NCI-H446 treated with DMSO at 0.1 percent for 48 hours (cell line): ENCODE data around the gene TJP2.

Source experiments
- DNase-seq: peaks from one replicate; lab custom pipeline; 2025; lab: John Stamatoyannopoulos, UW

The TJP2 gene

DNA sequence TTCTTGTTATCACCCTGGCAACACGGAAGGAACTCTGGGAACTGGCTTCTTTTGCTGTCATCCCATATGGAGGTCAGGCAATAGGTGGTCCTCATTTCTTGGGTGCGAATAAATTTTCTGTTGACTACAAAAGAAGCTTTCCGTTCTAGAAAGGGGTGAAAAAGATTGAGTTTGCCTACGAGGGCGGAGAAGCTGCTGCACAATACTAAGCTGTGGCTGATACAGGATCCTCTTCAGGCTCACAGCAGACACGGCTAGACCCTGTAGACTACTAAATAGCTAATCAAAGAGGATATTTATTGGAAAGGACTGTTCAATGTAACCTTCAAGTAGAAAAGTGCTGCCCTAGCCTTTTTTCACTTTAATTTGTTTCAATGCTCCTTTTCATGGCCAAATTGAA lies 58.1 kb downstream of the TJP2 start:
- no peak for DNase-seq

DNA sequence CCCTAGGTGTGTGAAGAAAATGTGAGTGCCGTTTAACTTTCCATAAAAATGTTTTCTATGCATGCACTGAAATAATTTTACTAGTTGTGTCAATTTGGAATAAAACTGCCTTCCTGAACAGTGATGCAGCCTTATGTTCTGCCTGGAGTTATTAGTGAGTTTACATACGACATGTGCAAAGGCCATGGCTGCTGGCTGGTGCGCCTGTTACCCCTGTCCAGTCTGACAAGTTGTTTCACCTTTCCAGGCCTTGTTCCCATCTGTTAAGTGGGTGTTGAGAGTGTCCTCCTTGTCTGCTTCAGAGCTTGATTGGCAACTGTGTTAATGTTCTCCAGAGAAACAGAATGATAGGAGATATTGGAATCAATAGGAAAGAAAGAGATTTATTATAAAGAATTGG lies 60.6 kb downstream of the TJP2 start:
- DNase-seq, result no peak

DNA sequence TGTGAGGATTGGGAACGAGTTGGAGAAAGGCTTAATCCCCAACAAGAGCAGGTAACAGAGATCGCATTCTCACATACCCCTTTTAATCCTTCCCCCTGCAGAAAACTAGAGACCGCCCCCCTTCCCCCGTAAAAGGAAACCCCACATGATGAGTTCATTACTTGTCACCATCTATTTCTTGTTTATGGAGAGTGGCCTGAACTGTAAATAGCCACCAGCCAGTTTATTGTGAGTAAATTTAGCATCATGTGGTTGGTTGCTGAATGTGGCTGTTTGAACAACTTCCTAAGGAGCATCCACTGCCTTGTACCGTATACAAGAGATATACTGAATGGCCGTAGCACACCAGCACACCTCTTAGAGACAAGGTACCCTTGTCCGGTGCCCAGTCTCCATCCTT lies 62.1 kb downstream of the TJP2 start:
- no peak for DNase-seq

DNA sequence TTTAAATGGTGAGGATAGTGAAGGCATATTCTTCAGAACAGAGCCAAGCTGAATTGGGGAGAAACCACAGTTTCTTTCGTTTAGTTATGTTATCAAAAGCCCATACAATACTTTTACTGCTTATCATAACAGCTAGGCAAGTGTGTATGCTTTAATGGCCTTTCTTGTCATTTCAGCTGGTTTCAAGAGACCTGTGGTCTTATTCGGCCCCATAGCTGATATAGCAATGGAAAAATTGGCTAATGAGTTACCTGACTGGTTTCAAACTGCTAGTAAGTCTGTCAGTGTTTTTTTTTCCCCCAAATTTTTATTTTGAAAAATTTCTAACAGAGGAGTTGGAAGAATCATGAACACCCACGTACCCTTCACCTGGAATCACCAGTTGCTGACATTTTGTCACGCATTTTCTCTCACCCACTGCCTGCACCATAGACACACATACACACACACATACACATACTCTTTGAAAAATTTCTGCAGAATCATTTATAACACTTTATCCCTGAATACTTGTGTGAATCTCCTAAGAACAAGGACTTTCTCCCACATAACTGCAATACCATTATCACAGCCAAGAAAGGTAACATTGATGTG lies 63.7 kb downstream of the TJP2 start:
- no peak for DNase-seq

DNA sequence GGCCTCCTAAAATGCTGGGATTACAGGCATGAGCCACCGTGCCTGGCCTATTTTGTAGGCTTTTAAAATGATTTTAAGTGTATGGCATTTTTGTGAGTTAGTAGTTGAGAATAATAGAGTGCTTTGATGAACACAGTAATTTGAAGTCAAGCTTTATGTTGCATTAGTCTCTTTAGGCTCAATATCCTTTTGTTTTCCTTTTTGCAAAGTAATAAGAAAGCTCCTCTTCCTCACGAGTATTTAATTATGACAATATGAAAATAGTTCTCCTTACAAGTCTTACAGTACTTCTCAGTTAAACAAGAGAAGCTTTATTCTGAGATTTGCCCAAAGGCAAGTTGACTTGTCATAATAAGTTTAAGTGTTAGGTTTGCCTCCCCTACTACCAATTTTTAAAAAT lies 69.0 kb downstream of the TJP2 start:
- no peak for DNase-seq

DNA sequence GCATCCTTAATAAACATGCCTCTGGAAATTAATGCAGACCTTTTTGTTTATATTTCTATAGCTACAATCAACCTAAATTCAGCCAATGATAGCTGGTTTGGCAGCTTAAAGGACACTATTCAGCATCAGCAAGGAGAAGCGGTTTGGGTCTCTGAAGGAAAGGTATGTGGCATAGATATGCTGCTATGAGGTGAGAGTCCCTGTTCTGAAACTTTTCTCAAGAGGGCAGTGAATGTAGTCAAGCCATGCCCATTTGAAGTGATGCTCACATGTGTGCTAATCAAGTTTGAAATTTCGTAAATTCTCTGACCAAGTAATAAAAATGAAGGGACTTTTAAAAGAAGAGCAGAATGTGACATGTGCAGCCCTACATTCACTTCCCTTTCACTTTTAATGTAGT lies 72.6 kb downstream of the TJP2 start:
- DNase-seq, result no peak

DNA sequence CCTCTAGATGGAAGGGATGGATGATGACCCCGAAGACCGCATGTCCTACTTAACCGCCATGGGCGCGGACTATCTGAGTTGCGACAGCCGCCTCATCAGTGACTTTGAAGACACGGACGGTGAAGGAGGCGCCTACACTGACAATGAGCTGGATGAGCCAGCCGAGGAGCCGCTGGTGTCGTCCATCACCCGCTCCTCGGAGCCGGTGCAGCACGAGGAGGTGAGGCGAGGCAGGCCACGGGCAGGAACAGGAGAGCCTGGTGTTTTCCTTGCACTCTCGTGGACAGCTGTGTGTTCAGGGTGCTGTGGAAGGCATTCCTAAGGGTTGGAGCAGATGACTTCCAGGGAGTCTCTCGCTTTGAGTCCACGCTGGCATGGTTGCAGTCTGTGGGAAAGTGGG lies 73.9 kb downstream of the TJP2 start:
- DNase-seq, result no peak

DNA sequence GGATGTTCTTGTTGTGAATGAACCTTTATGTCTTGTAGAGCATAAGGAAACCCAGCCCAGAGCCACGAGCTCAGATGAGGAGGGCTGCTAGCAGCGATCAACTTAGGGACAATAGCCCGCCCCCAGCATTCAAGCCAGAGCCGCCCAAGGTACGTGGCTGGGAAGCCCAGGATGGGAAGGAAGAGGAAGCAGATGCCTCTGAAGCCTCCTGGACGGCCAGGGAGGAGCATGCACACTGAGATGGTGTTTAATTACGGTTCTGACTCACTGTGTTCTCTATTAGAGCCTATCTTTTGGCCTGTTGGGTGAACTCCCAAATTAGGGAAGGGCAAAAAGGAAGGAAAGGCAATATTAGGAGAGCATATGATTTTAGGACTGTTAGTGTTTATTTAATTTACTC lies 75.3 kb downstream of the TJP2 start:
- DNase-seq, result no peak

DNA sequence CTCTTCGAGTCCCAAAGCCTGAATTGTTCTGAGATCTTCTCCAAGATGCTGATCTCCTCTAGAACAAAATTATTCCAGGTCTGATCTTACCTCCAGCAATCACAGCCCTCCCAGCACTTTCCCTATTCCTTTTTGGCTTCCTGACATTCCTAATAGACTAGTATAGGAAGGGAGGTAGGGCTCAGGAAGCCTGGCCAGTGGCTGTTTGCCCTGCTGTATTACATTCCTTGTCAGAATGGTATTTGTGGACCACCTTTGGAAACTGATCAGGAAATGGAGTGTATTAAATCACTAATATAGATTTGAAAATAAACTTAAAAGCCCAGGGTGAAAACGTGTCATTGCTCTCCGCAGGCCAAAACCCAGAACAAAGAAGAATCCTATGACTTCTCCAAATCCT lies 76.6 kb downstream of the TJP2 start:
- DNase-seq, result no peak

DNA sequence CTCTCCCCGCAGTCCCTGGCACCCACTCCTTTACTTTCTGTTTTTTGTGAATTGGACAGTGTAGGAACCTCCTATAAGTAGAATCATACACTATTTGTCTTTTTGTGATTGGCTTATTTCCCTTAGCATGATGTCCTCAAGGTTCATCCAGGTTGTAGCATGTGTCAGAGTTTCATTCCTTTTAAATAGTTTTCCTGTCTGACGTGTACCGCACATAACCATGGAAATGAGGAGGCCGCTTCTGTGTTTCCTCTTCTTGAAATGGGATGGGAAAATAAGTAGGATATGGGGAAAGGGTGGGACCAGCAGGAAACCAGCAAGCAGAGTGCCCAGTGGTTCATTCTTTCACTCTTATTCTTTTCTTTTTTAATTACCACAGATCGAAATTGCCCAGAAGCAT lies 78.4 kb downstream of the TJP2 start:
- DNase-seq, result no peak

DNA sequence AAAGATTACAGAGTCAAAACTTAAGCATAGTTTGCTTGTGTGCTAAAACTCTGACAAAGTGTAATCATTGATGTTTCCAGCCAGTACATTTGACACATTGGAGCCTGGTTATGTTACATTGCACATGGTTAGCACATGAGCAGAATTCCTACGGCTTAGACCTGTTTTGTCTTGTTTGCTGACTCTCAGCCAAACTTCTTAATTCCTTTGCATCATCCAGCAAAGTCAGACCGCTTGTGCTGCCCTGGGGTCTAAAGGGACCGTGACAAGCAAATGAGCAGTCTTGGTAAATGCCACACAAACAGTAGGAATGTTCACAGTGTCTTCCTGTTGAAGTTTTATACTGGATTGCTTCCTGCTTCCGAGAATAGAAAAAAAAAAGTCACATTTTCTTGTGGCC lies 79.0 kb downstream of the TJP2 start:
- DNase-seq, result no peak

DNA sequence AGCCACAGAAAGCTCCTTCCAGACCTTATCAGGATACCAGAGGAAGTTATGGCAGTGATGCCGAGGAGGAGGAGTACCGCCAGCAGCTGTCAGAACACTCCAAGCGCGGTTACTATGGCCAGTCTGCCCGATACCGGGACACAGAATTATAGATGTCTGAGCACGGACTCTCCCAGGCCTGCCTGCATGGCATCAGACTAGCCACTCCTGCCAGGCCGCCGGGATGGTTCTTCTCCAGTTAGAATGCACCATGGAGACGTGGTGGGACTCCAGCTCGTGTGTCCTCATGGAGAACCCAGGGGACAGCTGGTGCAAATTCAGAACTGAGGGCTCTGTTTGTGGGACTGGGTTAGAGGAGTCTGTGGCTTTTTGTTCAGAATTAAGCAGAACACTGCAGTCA lies 80.1 kb downstream of the TJP2 start:
- DNase-seq, result no peak

DNA sequence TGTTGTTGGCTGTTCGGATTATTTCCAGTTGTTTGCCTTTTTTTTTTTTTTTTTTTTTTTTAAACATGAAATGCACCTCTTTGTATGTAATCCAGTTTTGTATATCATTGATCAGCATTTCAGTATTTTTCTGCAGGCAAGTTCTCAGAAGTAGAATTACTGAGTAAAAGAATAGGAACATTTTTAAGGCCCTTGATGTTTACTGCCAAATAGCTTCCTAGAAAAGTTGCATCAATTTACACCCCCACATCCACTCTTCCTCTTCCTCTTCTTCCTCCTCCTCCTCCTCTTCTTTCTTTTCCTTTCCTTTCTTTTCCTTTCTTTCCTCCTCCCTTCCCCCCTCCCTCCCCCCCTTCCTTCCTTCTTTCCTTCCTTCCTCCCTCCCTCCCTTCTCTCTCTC lies 81.5 kb downstream of the TJP2 start:
- no peak for DNase-seq

DNA sequence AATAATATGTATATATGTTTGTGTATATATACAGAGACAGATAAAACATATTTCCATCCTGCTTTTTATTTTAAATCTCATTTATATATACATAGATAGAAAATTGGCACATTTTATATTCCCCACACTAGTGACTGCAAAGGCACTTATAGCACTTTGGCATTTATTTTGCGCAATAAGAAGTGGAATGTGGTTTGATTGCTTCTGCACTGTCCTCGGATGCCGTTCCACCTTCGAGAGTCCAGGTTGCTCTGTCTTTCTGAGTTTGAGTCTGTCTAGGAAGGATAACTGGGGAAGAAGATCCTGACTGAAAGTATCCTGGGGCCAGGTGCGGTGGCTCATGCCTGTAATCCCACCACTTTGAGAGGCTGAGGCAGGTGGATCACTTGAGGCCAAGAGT lies 84.5 kb downstream of the TJP2 start:
- DNase-seq, result no peak

DNA sequence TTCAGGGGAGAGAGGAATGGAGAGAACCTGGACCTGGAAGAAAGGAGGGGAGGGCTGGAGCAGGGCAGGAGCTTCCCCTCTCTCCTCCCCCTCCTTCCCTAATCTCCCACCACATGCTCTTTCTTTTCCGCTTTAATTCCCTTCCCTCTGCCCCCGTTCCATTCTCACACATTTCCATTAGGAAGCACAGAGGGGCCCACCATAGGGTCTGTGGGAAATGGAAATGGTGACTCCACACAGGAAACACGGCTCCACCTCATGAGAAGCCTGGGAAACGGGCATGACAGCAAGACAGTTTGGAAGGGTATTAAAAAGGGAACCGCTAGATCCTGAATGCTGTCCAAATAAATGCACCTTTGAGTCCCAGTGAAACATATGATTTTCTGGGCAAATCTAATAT lies 86.1 kb downstream of the TJP2 start:
- DNase-seq, result no peak

DNA sequence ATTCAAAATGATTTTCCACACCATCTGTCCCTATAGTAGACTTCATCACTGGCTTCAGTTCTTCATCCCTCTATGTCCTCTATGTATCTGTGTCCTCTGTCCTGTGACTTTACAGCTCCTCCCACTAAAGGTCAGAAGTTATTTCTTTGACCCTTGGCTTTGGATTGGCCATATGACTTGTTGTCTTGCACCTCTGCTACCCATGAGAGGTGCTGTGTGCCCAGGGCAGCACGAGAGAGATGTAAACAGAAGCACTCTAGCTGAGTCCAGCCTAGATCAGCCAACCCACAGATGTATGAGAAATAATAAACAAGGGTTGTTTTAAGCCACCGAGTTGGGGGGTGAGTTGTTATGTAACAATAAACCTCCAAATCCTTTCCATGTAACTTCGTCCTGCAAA lies 87.6 kb downstream of the TJP2 start:
- no peak for DNase-seq

DNA sequence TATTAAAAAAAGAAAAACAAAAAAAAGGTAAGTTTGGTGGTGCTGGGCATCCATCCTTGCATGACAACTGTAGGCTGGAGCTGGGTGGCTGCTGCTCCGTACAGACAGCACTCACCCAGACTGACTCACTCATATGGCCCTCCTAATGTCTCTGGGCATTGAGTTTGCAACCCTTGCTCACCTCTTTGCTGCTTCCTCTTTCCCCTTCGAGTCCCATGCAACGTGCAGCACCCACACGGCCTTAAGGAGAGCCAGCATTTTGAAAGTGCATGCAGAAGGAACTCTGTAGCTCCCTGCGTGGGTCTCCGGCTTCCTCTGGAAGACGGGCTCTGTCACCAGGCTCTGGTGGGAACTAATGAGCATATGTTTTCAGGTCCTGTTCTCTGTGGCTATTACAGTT lies 90.4 kb downstream of the TJP2 start:
- no peak for DNase-seq

DNA sequence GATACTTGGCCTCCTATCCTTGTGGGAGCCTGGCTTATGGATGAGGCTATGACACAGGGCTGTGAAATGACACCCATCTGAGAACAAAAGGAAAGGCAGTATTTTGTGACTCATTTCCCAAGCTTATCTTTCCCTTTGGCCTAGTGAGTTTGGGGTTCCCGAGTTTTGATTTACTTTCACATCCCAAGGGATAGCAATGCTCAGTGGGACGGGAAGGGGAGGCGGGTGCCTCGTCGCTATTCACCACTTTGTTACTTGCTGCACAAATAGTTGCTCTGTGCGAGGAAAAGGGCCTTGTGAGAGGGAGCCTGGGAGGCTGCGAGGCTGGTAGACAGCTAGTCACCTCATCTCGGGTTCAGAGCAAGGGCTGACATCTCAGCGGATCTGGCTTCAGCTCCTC lies 91.8 kb downstream of the TJP2 start:
- DNase-seq, result no peak

DNA sequence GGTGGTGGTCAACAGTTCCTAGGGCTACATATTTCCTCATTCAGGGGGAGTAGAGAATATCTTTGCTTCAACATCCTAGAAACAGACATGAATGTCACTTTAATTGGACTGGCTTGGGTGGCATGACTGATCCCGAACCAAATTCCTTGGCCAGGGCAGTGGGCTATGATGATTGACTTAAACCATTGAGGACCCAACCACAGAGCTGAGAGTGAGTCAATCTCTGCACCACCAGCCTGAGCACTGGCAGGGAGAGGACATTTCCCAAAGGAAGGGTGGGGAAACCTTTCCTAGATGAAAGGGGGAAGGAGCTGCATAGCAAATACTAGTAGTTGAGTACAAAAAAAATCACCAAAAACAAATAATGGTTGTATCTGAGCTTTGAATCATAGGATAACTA lies 98.1 kb downstream of the TJP2 start:
- no peak for DNase-seq

DNA sequence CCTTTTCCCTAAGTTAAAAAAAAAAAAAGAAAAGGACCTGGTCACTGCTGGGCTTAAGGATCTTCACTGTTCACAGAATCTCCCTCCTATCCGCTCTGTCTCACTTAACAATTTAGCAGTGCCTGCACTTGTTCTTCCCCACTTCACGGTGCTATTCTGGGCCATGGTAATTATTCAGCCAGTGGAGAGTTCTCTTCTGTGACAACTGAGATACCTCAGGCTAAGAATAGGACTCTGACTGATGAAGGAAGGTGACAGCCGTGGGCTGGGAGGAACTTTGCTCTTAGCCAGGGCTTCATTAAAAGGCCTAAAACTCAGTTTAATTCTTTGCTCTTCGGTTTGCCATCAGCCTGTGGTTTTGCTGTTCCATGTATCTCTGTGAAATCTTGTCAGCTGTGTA lies 99.1 kb downstream of the TJP2 start:
- no peak for DNase-seq

DNA sequence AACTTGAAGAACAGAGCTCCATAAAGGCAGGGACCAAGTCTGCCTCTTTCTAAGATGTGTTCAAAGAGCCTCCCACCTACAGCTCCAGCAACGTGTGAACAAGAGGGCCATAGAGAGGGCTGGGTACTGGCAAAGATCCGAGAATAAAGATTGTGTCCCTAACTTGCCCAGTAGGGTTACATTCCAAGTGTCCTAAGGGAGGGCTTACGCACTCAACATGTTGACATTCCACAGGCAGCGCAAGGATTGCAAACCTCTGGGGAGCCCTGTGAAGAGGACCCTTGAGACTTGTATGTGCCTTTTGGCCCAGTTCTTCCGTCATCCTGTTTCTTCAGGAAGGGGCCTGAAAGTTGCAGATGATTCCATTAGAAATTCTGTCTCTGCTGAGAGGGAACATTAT lies 102.7 kb downstream of the TJP2 start:
- no peak for DNase-seq

DNA sequence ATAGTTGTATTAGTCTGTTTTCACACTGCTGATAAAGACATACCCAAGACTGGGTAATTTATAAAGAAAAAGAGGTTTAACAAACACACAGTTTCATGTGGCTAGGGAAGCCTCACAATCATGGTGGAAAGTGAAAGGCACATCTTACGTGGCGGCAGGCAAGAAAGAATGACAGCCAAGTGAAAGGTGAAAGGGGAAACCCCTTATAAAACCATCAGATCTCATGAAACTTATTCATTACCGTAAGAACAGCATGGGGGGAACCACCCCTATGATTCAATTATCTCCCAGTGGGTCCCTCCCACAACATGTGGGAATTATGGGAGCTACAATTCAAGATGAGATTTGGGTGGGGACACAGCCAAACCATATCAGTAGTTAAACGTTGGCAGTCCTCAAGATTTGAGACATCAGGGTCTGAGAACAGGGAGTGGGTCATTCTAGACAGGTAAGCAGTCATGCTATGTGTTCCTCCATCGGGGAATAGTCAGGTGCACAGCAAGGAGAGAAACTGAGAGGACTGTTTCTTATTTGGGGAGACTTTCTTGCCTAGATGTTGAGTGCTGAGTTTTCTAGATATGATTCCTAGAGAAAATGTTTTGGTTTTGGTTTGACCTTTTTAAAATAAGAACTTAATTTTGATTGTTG lies 105.1 kb downstream of the TJP2 start:
- DNase-seq, result no peak

DNA sequence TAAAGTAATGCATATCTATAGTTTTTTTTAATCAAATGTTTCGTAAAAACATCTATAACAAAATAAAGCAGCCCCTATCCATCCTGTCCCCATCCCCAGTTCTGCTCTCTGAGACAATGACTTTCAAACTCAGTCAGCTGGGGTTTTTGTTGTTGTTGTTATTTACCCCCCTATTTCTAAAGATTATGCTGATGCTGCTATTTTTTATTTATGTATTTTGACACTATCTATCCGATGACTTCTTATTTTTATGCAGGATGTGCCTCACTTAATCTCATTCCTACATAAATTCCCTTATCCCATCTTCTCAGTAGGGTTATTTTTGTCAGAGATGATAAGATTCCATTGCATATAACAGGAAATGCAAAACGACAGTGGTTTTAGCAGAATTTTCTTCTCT lies 105.7 kb downstream of the TJP2 start:
- no peak for DNase-seq

DNA sequence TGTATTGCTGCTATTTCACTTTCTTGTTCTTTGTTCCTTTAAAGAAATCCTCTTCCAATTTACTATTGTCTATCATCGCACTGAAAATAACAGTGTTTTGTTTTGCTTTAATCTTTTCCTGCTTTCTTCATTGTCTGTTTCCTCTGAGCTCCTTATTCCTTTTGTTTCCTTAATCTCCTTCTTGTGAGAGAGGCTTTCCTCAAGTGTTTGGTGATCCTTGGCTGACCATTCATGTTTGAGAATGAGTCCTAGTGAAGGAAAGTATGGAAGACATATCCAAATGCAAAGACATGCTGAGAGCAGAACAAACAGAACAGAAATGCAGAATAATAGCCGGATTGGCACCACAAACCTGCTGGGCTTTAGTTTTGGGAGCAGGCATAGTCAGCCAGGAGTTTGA lies 108.9 kb downstream of the TJP2 start:
- DNase-seq, result no peak

DNA sequence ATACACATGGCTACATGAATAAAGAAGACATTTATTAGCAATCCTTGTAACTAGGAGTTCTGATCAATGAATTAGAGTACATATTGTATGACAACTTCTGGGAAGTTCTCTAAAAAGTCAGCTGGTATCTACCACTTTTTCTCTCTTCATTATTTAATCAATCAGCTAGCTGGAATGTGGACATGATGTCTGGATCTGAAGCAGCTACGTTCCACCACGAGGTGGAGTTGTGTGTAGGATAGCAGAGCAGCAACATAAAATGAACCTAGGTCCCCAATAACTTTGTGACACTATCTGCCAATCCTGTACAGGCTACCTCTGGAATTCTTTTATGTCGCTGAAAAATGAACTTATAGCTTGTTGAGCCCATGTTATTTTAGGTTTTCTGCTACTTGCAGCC lies 118.0 kb downstream of the TJP2 start:
- DNase-seq, result no peak
